LHCN-M2 (cell line): Measurements from ENCODE around the gene QRSL1. TPM values are rescaled to one million over a fixed set of nuclear protein-coding genes. Genes with fewer than 3 reads are reported as not detected.
A peak's percentile ranks its signal among the peaks of the same experiment; 100 is the strongest.
"Not testable (repeated sequence)": the region's sequence is repeated elsewhere in the genome, so short reads cannot be mapped to it uniquely, and the experiment has no call there.

ENCODE experiments used
- DNase-seq: peaks from one replicate; pipeline ENCODE4 v3.0.0-alpha.2; 2012; ENCODE audit warnings: low read depth
- polyA plus RNA-seq: library from polyadenylated mRNA; unstranded; fragments of >200 nt; gene quantifications from one replicate; pipeline ENCODE4 v1.2.1, GENCODE V29; 2012; ENCODE audit warnings: missing spikeins
- total RNA-seq: library from RNA; depleted of rRNA; stranded (reverse); fragments of >200 nt; gene quantifications from 2 replicates; pipeline ENCODE4 v1.2.3, GENCODE V29; 2014; rRNA removed

QRSL1 gene
- 10.1 and 11.0 TPM in 2 replicates for total RNA-seq
- 4.0 TPM for polyA plus RNA-seq

- peak; percentile 91 for DNase-seq
These were observed at the start of gene QRSL1, which contains the start of gene RTN4IP1 for GRCh38 chr6:106629103-106629858. QRSL1 (plus strand) TSS chr6:106629578; CDS start chr6:106629682, 104 bp downstream. RTN4IP1 (minus strand) TSS chr6:106629498; CDS start chr6:106629021, 477 bp downstream.

- no peak for DNase-seq
These were observed 47.9 kb upstream of the QRSL1 start for GRCh38 chr6:106581468-106581867.

- peak; percentile 59 for DNase-seq
These were observed 42.5 kb upstream of the QRSL1 start for GRCh38 chr6:106586815-106587415.

- DNase-seq = not testable (repeated sequence)
These were observed 40.4 kb upstream of the QRSL1 start for GRCh38 chr6:106588937-106589336.

- DNase-seq = peak; percentile 93
These were observed 38.1 kb upstream of the QRSL1 start for GRCh38 chr6:106591111-106591825.

- no peak for DNase-seq
These were observed 29.9 kb upstream of the QRSL1 start for GRCh38 chr6:106599440-106599839.

- DNase-seq = peak; percentile 34
These were observed 29.0 kb upstream of the QRSL1 start for GRCh38 chr6:106600329-106600728.

GRCh38 chr6:106608080-106608668 is 21.2 kb upstream of the QRSL1 start:
- DNase-seq = peak; percentile 72

GRCh38 chr6:106609699-106610098 is 19.7 kb upstream of the QRSL1 start:
- peak; percentile 36 for DNase-seq

- no peak for DNase-seq
These were observed 18.3 kb upstream of the QRSL1 start for GRCh38 chr6:106611030-106611429.

GRCh38 chr6:106612671-106613416 is 16.5 kb upstream of the QRSL1 start:
- DNase-seq = no peak

GRCh38 chr6:106613590-106613989 is 15.8 kb upstream of the QRSL1 start:
- DNase-seq = no peak

GRCh38 chr6:106614166-106614565 is 15.2 kb upstream of the QRSL1 start:
- DNase-seq = no peak

GRCh38 chr6:106614592-106615257 is 14.7 kb upstream of the QRSL1 start:
- DNase-seq = no peak

GRCh38 chr6:106617302-106617701 is 12.1 kb upstream of the QRSL1 start:
- no peak for DNase-seq

GRCh38 chr6:106617857-106618256 is 11.5 kb upstream of the QRSL1 start:
- no peak for DNase-seq

GRCh38 chr6:106618324-106618723 is 11.1 kb upstream of the QRSL1 start:
- no peak for DNase-seq

- no peak for DNase-seq
These were observed 10.2 kb upstream of the QRSL1 start for GRCh38 chr6:106619223-106619622.

GRCh38 chr6:106620931-106621672 is 8.3 kb upstream of the QRSL1 start:
- DNase-seq = peak; percentile 42

- DNase-seq = no peak
These were observed 7.0 kb upstream of the QRSL1 start for GRCh38 chr6:106622412-106622811.
